ENCODE data around the gene BEST1.

DNA sequence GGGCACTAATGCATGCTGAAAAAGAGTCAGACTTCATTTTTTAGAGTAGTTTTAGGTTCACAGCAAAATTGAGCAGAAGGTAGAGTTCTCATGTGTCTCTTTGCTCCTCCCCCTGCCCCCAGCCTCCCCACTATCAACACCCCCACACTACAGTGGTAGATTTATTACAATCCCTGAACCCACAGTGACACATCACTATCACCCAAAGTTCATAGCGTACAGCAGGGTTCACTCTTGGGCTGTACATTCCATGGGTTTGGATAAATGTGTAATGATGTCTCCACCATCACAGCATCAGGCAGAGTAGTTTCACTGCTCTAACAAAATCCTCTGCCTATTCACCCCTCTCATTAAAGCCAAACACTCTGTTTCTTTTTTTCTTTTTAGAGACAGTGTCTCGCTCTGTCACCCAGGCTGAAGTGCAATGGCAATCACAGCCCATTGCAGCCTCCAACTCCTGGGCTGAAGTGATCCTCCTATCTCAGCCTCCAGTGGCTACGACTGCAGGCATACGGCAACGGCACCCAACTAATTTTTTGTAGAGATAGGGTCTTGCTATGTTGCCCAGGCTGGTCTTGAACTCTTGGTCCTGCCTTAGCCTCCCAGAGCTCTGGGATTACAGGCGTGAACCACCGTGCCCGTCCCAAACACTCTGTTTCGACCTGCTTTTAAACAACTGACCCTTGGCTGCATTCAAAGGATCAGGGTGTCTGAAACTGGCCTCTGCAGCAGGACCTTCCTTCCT lies 4.1 kb downstream of the BEST1 start:
- TF ChIP-seq YY1 (IDR thresholded peaks at IDR 0.05; ENCODE audit: insufficient read depth, insufficient read length) (no peak), ZNF274 (IDR thresholded peaks at IDR 0.05; ENCODE audit: low read depth, low read length) (no peak), SUZ12 (IDR thresholded peaks at IDR 0.05; ENCODE audit: extremely low read depth, insufficient read depth, insufficient read length) (no peak)

Measured in NT2/D1 (cell line).